Erythroblast (primary cell): Measurements from ENCODE around the gene ERAL1.
A peak's percentile ranks its signal among the peaks of the same experiment; 100 is the strongest.

Experiments used
- DNase-seq, 2 experiments: peaks; one replicate each; lab custom pipeline; 2025; lab: John Stamatoyannopoulos, UW
- GATA1 ChIP-seq: IDR thresholded peaks from 2 replicates; pipeline ENCODE4 v1.6.1; 2011; ENCODE audit warnings: low read depth, mild to moderate bottlenecking, control low read depth, low read length, moderate library complexity
- POLR2A ChIP-seq: IDR thresholded peaks from 2 replicates; pipeline ENCODE4 v1.6.1; 2011; ENCODE audit warnings: mild to moderate bottlenecking, low read length

ERAL1 gene

DNA sequence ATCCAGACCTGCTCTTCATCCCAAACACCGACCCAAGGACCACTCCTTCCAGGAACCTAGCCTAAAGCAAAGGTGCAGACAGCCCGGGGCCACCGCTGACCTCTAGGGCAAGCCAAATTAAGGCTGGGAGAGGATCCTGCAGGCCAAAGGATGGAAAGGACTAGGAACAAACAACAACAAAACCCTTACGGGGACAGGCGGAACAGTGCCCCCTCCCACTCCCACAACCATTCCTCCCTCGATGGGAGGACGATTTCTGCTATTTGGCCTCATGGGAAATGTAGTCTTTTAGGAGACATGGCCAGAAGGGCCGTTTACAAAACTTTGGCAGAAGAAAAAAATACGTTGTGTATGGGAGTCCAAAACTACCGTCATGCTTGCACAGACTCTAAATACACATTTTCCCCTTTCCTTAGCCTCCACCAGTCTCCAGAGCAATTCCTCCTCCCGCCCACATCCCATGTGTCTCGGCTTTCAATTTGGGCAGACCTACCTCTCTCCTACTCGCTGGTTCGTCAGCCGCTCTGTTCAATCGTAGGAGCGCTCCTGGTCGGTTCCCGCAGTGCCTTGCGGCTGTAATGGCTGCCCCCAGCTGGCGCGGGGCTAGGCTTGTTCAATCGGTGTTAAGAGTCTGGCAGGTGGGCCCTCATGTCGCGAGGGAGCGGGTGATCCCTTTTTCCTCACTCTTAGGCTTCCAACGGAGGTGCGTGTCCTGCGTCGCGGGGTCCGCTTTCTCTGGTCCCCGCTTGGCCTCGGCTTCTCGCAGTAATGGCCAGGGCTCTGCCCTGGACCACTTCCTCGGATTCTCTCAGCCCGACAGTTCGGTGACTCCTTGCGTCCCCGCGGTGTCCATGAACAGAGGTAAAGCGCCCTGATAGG lies at the start of gene ERAL1:
ERAL1 (plus strand) TSS at position 560 of the 879 bp plus-strand sequence; CDS start at position 579, 19 bp downstream.
- TF ChIP-seq POLR2A, result peak; percentile 94
- no peak for TF ChIP-seq GATA1
- peak; percentile 76 to 82 for DNase-seq

DNA sequence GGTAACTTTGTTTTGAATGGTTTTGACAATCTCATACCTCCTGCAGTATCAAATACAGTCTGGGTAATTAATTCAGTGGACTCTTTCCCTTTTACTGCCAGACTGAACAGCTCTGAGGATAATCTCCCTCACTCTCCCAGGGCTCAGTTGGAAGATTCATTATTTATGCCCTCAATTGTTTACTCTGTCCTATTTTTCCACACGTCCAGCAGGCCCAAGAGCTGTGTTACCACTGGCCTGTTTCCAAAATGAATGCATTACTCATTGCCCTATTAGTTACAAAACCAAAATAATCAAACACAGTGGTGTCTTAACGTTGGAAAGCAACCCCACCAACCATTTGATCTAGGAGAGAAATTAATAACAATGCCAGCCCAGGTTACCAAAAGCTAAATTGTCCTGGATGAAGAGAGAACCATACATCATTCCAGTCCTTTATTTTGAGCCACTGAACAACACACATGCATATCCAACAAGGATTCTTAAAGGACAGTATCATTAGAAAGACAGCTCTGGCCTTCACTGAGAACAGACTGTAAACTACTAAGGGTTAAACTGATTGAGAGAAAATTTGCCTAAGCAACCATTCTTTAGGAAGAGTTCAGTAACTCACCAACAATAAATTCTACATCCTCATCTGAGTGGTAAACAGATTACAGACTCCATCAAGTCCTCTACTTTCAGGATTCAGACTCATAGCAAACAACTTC lies 46.7 kb upstream of the ERAL1 start:
- TF ChIP-seq GATA1 (no peak), POLR2A (no peak)
- no peak for DNase-seq

DNA sequence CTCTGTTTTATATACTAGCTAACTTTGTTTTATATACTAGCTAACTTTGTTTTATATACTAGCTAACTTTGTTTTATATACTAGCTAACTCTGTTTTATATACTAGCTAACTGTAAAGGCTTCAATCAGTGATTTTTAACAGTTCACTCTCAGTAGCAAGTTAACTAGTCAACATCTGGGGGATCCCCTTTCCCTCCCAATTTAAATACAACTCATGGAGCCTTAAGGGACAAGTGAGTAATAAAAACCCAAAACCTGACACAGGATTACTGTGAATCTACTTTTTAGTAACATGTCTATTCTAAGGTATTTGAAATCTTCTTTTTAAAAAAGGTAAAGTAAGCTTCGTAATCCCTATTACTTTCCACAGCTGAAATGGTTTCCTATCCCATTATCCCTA lies 44.4 kb upstream of the ERAL1 start:
- no peak for DNase-seq
- no peak for TF ChIP-seq POLR2A
- TF ChIP-seq GATA1, result no peak

DNA sequence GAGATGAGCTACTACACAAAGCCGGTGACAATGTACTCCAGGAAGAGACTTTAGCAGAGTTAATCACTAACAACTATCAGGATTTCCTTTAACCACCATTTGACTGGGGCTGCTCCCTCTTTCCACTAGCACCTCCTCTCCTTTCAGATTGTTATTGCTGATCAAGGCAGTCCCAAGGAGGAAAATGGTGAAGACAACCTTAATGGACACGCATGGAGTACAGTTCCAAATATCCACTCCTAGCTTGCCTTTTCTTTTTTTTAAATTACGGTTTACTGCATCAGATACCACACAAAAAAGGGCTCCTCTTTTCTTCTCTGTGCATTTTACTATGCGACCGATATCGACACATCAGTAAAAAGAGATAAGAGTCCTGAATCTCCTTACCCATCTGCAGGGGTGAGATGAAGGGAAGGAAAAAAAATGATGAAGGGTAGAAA lies 43.1 kb upstream of the ERAL1 start:
- no peak for TF ChIP-seq GATA1
- no peak for TF ChIP-seq POLR2A
- peak in 1 of 2 experiments; percentile 62 for DNase-seq

DNA sequence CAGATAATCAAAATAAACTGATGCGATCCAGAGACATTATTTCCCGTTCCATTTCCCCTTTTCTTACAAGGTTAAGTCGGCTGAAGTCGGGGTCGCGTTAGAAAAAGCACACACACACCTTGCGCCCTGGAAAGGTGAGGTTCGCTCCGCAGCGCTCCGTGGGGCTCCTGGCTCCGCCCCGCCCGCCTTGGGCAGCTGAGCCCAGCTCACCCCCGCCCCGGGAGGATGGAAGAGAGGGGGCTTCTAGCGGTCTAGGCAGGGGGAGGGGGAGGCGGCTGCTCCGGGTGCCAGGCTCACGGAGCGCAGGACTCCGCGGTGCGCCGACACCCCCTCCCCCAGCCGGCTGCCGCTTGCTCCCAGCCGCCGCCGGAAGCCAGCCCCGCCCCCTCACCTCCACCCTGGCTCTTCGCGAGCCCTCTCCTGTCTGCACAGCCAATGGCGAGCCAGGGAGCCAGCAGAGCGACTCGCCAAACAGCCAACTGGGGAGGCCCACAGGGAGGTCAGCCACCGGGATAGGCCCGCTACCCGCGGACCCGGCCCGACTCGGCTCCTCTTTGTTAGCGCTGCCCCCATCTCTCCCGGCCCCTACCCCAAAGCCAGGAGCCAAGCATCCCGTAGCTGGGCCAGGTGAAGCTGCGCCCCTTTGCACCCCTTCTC lies 42.6 kb upstream of the ERAL1 start:
- TF ChIP-seq POLR2A (no peak), GATA1 (no peak)
- peak; percentile 94 for DNase-seq

DNA sequence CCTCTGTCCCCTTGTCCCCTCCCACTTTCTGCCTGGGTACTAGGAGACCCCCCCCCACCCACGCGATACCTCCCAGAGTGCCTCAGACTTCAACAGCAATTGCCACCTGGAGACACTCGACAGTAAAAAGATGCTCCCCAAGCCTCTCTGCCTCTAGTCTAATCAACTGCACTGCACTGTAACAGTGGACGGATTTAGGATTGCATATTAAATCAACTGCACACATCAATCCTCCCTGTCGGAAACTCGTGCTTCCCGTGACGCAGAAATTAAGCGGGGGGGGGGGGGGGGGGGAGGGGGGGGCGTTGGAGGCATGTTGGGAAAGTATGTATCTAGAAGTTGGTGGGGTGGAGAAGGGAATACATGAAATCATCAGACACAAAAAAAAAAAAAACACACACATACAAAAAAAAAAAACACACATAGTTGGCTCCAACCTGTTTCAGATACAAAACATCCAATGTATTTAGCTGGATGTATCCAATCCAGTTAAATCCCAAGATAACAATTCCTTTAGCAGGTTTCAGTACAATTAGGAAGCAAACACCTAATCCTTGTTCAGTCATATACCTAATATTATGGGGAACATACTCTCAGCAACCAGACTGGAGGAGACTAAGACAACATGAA lies 42.0 kb upstream of the ERAL1 start:
- peak; percentile 72 to 74 for DNase-seq
- TF ChIP-seq POLR2A (no peak), GATA1 (no peak)

DNA sequence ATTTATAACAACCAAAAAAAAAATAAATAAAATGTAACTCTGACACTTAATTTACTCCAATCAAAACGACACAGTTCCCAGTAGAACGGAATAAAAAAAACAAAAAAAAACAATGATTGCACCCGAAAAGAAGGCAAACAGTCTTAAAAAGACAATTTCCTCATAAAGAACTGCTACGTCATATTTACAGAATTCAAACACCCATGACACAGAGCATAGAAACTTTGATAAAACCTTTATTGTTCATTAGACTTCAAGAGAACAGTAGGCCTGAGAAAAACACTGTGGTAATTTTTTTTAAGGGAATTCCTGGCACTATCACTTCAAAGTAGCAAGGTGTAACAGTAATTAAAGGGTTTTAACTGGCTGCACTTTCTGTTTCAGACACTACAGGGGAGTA lies 38.3 kb upstream of the ERAL1 start:
- TF ChIP-seq POLR2A (no peak), GATA1 (no peak)
- DNase-seq, result no peak

DNA sequence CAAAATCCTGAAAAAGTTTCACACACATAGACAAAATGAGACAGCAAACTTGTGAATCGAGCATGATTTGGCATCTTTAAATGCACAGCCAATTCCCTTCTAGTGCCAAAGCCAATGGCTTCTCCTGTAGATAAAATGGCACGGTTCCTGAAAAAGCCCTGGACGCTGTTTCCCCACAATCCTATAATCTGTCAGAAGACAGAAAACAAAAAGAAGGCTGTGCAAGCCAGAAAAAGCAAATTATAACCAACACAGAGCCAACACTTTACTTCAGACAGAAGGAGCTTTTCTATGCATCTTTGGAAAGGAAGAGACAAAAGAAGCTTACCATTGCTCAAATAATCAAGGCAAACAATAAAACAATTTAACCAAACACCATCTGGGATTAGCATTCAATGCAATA lies 36.0 kb upstream of the ERAL1 start:
- TF ChIP-seq GATA1 (no peak), POLR2A (no peak)
- DNase-seq, result no peak

DNA sequence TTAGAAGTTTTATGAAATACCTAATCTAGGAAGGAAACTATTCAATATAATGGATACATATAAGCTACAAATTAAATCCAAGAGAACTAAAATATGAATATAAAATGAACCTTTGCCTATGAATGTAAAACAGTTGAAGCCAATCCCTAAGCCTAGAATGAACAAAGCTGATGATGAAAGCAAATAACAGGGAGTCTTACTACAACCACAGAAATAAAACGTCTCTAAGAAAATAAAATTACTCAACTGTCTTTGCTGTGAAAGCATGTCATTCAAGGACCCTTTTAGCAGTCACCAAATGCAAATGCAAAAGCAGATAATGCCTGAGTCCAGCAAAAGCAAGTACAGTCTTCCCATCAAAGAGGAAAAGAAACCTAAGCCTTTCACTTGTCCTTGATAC lies 35.2 kb upstream of the ERAL1 start:
- no peak for TF ChIP-seq GATA1
- TF ChIP-seq POLR2A, result no peak
- DNase-seq, result no peak

DNA sequence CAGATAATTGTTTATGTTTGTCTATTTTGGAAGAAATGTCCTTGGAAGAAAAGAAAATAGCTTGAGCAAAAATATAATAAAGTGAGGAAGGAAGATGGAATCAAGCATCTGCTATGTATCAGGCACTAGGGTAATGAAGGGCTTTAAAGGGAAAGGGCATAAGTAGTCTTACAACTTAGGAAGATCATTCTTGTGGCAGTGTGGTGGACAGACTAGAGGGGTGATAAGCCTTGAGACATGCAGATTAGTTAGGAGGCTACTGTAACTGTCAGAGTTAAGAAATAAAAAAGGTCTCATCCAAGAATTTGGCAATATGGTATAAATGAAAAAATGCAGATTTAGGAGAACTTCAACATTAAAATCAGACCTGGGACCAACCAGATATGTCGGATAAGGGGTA lies 27.1 kb upstream of the ERAL1 start:
- TF ChIP-seq GATA1 (no peak), POLR2A (no peak)

DNA sequence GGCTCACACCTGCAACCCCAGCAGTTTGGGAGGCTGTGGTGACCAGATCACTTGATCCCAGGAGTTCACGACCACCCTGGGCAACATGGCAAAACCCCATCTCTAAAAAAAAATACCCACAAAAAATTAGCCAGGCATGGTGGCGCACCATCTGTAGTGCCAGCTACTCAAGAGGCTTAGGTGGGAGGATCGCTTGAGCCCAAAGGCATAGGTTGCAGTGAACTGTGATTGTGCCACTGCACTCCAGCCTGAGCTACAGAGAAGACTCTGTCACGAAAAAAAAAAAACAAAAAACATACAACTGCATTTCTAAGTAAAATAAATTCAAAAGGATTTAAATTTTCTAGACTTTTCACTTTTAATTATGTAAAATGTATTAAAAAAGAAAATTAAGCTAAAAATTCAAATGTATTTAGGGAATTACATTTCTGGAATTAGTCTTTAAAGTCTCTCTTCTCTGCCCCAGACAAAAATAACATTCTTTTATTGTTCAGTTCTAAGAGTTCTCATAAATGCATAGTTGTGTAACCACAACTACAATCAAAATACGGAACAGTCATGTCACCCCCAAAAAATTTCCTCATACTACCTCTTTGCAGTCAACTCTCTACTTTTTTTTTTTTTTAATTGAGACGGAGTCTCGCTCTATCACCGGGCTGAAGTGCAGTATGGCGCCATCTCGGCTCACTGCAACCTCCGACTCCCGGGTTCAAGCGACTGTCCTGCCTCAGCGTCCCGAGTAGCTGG lies 26.3 kb upstream of the ERAL1 start:
- no peak for DNase-seq

More for the DNA sequence above, 27.1 kb upstream of the ERAL1 start:
- DNase-seq, result peak; percentile 55 to 61

DNA sequence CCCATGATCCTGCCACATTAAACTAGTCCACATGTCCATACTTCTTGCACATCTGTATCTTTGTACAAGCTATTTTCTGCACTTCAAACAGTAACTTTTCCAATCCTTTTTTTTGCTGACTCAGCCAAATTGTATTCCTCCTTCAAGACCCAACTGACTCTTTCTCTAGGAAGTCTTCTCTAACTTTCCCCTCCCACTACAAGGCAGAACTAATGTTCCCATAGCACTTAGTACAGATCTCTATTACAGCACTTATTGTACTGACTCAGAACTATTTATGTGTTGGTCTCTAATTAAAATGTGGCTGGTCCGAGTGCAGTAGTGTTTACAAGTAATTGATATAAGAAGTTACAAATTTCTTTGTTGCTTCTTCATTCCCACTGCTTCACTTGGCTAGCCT lies 20.4 kb upstream of the ERAL1 start:
- TF ChIP-seq POLR2A, result peak; percentile 3
- TF ChIP-seq GATA1, result no peak
- DNase-seq, result peak in 1 of 2 experiments; percentile 45

More for the DNA sequence above, 26.3 kb upstream of the ERAL1 start:
- TF ChIP-seq POLR2A, result no peak
- no peak for TF ChIP-seq GATA1

DNA sequence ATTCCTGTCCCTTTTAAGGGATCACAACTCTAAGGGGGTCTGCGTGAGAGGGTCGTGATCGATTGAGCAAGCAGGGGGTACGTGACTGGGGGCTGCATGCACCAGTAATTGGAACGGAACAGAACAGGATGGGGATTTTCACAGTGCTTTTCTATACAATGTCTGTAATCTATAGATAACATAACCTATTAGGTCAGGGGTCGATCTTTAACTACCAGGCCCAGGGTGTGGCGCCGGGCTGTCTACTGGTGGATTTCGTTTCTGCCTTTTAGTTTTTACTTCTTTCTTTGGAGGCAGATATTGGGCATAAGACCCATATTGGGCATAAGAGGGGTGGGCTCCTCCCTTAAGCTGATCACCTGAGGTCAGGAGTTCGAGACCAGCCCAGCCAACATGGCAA lies 18.3 kb upstream of the ERAL1 start:
- DNase-seq, result peak in 1 of 2 experiments; percentile 58
